Uterus (tissue), 4 donors: Measurements from ENCODE around the gene MTUS2. TPM values are rescaled to one million over a fixed set of nuclear protein-coding genes. Genes with fewer than 3 reads are reported as not detected.

Experiments
- DNase-seq, 2 donors: peaks; one replicate each; pipeline ENCODE4 v3.0.0-alpha.2; 2019 to 2020
- H3K27ac ChIP-seq, 2 donors: fragments of 200-600 bp; sonication (generic); 1 replicate in 1 of 2; 2 replicates in 1 of 2; pipeline ENCODE4 v1.5.1; 2016 to 2018
- H3K27me3 ChIP-seq, 2 donors: fragments of 200-600 bp; sonication (generic); one replicate each; pipeline ENCODE4 v1.5.1; 2018 to 2019; ENCODE audit warnings: control low read depth in 1 of 2
- H3K36me3 ChIP-seq, 2 donors: fragments of 200-600 bp; sonication (generic); one replicate each; pipeline ENCODE4 v1.5.1; 2019; ENCODE audit warnings: control low read depth in 1 of 2
- H3K4me1 ChIP-seq, 2 donors: fragments of 200-600 bp; sonication (generic); one replicate each; pipeline ENCODE4 v1.5.1; 2018 to 2019; ENCODE audit warnings: control low read depth in 1 of 2
- H3K4me3 ChIP-seq, 2 donors: fragments of 200-600 bp; sonication (generic); 1 replicate in 1 of 2; 2 replicates in 1 of 2; pipeline ENCODE4 v1.5.1; 2018 to 2019; ENCODE audit warnings: mild to moderate bottlenecking in 1 of 2
- H3K9me3 ChIP-seq, 2 donors: fragments of 200-600 bp; sonication (generic); one replicate each; pipeline ENCODE4 v1.5.1; 2019; ENCODE audit warnings: control low read depth in 1 of 2
- CTCF ChIP-seq, 4 experiments: fragments of 200-600 bp in 2 of 4; fragments of 450-650 bp in 2 of 4; sonication (generic) in 2 of 4; IDR thresholded peaks; one replicate each; pipeline ENCODE4 v1.5.1; 2016 to 2019; ENCODE audit warnings: antibody characterized with exemption in 4 of 4, mild to moderate bottlenecking in 2 of 4, moderate library complexity in 1 of 4
- POLR2A ChIP-seq, 2 donors: fragments of 450-650 bp; IDR thresholded peaks; one replicate each; pipeline ENCODE4 v1.6.1; 2016; ENCODE audit warnings: antibody characterized with exemption in 2 of 2, mild to moderate bottlenecking in 1 of 2, moderate library complexity in 1 of 2
- intact Hi-C: fragments of 100-400 bp; cut with DNase I; formaldehyde crosslinking; loops from one replicate; pipeline ENCODE4 v1.15.1; 2023; ENCODE audit warnings: low total_unique reads
- total RNA-seq, 4 donors: library from RNA; depleted of rRNA in 3 of 4; stranded (reverse); fragments of >200 nt in 3 of 4; gene quantifications; one replicate each; pipeline versions ENCODE4 v1.1.0 to v1.2.4, GENCODE V29; 2014 to 2023
- donor health status: DM: yes; HTN: yes; CAD: no.

Gene MTUS2
- total RNA-seq, 4 donors from 2014 or later: 0.26 to 4.0 (median 3.6) TPM; not detected in 1

GRCh38 chr13:29115842-29116241 is 295.7 kb downstream of the MTUS2 start:
- Histone ChIP-seq H3K9me3 (no peaks in the 10 kb centered on the region), H3K4me3 (no peak overlapping the region), H3K36me3 (no peaks in the 10 kb centered on the region), H3K4me1 (no peaks in the 10 kb centered on the region), H3K27ac (no peak overlapping the region), H3K27me3 (no peaks in the 10 kb centered on the region)
- TF ChIP-seq CTCF (IDR thresholded peaks at IDR 0.05) (no peak), POLR2A (IDR thresholded peaks at IDR 0.05) (no peak)
- no peak for DNase-seq
- intact Hi-C loops: no loop called here

- Histone ChIP-seq H3K27me3 (no peaks in the 10 kb centered on the region), H3K4me1 (no peaks in the 10 kb centered on the region), H3K36me3 (no peaks in the 10 kb centered on the region), H3K9me3 (no peaks in the 10 kb centered on the region), H3K4me3 (no peak overlapping the region), H3K27ac (no peak overlapping the region)
- intact Hi-C loops: no loop called here
- DNase-seq: no peak
- no peak for TF ChIP-seq POLR2A (IDR thresholded peaks at IDR 0.05)
These were observed 297.5 kb downstream of the MTUS2 start for GRCh38 chr13:29117663-29118062.

GRCh38 chr13:29118471-29118870 is 298.3 kb downstream of the MTUS2 start:
- intact Hi-C loops: no loop called here
- TF ChIP-seq CTCF (IDR thresholded peaks at IDR 0.05) (no peak), POLR2A (IDR thresholded peaks at IDR 0.05) (no peak)

GRCh38 chr13:29125191-29125933 is 305.2 kb downstream of the MTUS2 start:
- intact Hi-C loops: no loop called here
- H3K4me3 ChIP-seq: no peak overlapping the region
- no peaks in the 10 kb centered on the region for H3K4me1 ChIP-seq
- no peaks in the 10 kb centered on the region for H3K36me3 ChIP-seq
- H3K27ac ChIP-seq: no peak overlapping the region
- TF ChIP-seq POLR2A (IDR thresholded peaks at IDR 0.05) (no peak), CTCF (IDR thresholded peaks at IDR 0.05) (no peak)
- H3K27me3 ChIP-seq: no peaks in the 10 kb centered on the region
- no peak for DNase-seq
- H3K9me3 ChIP-seq: no peaks in the 10 kb centered on the region

More at GRCh38 chr13:29118471-29118870, 298.3 kb downstream of the MTUS2 start:
- Histone ChIP-seq H3K9me3 (no peaks in the 10 kb centered on the region), H3K27me3 (no peaks in the 10 kb centered on the region), H3K4me3 (no peak overlapping the region), H3K4me1 (no peaks in the 10 kb centered on the region), H3K27ac (no peak overlapping the region), H3K36me3 (no peaks in the 10 kb centered on the region)
- DNase-seq: no peak

- no peaks in the 10 kb centered on the region for H3K27me3 ChIP-seq
- DNase-seq: no peak
- H3K4me3 ChIP-seq: no peak overlapping the region
- H3K27ac ChIP-seq: no peak overlapping the region
- TF ChIP-seq CTCF (IDR thresholded peaks at IDR 0.05): no peak
- TF ChIP-seq POLR2A (IDR thresholded peaks at IDR 0.05): no peak
- intact Hi-C loops: no loop called here
- no peaks in the 10 kb centered on the region for H3K4me1 ChIP-seq
- H3K9me3 ChIP-seq: no peaks in the 10 kb centered on the region
- no peaks in the 10 kb centered on the region for H3K36me3 ChIP-seq
These were observed 305.8 kb downstream of the MTUS2 start for GRCh38 chr13:29125934-29126424.
